Renal pelvis (tissue), 4 donors: ENCODE results near the gene TCF4. TPM values are rescaled to one million over a fixed set of nuclear protein-coding genes. Genes with fewer than 3 reads are reported as not detected.

Experiments used
- DNase-seq: peaks from one replicate; pipeline ENCODE4 v3.0.0-alpha.2; 2013
- polyA plus RNA-seq, 3 donors: library from polyadenylated mRNA; unstranded; fragments of 120-200 nt; gene quantifications; one replicate each; pipeline ENCODE4 v1.2.1, GENCODE V29; 2013; ENCODE audit not compliant: insufficient read length in 3 of 3

Gene TCF4
- polyA plus RNA-seq, 3 donors, result 65.7 to 69.9 (median 67.2) TPM

GRCh38 chr18:55301824-55302166, 286.2 kb downstream of the TCF4 start:
- no peak for DNase-seq

- no peak for DNase-seq
Measured at GRCh38 chr18:55300936-55301531, 287.0 kb downstream of the TCF4 start.

- no peak for DNase-seq
Measured at GRCh38 chr18:55300421-55300935, 287.5 kb downstream of the TCF4 start.

- DNase-seq, result no peak
Measured at GRCh38 chr18:55296778-55297177, 291.2 kb downstream of the TCF4 start.

GRCh38 chr18:55296115-55296514, 291.9 kb downstream of the TCF4 start:
- no peak for DNase-seq

- DNase-seq, result no peak
Measured at GRCh38 chr18:55290898-55291297, 297.1 kb downstream of the TCF4 start.

- DNase-seq, result no peak
Measured at GRCh38 chr18:55289775-55290174, 298.2 kb downstream of the TCF4 start.

GRCh38 chr18:55289048-55289447, 298.9 kb downstream of the TCF4 start:
- no peak for DNase-seq

GRCh38 chr18:55287935-55288868, 299.8 kb downstream of the TCF4 start:
- no peak for DNase-seq

GRCh38 chr18:55287149-55287806, 300.7 kb downstream of the TCF4 start:
- DNase-seq, result no peak

- no peak for DNase-seq
Measured at GRCh38 chr18:55286257-55286825, 301.7 kb downstream of the TCF4 start.

GRCh38 chr18:55284614-55285013, 303.4 kb downstream of the TCF4 start:
- DNase-seq, result no peak

GRCh38 chr18:55283309-55283708, 304.7 kb downstream of the TCF4 start:
- DNase-seq, result no peak

- no peak for DNase-seq
Measured at GRCh38 chr18:55280503-55280902, 307.5 kb downstream of the TCF4 start.

- no peak for DNase-seq
Measured at GRCh38 chr18:55275039-55275901, 312.7 kb downstream of the TCF4 start.

GRCh38 chr18:55272510-55273243, 315.3 kb downstream of the TCF4 start:
- no peak for DNase-seq

- no peak for DNase-seq
Measured at GRCh38 chr18:55269622-55270021, 318.4 kb downstream of the TCF4 start.

- no peak for DNase-seq
Measured at GRCh38 chr18:55268628-55269275, 319.2 kb downstream of the TCF4 start.

GRCh38 chr18:55268151-55268601, 319.8 kb downstream of the TCF4 start:
- DNase-seq, result no peak

GRCh38 chr18:55266981-55267380, 321.0 kb downstream of the TCF4 start:
- no peak for DNase-seq
